ENCODE data around the gene COX6B1. TPM values are rescaled to one million over a fixed set of nuclear protein-coding genes. Genes with fewer than 3 reads are reported as not detected.

COX6B1 gene
- polyA plus RNA-seq, 1 of the 3 experiments (the other 2 are of a cell fraction), result 826 TPM

DNA sequence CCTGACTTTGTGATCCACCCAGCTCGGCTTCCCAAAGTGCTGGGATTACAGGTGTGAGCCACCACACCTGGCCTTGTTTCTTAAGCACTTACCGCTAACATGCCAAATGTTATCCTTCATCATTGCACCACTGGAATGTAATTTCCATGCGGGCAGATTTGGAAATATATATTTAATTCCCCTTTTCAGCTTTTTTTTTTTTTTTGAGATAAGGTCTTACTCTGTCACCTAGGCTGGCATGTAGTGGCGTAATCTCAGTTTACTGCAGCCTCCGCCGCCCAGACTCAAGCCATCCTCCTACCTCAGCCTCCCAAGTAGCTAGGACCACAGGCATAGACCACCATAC is 13.8 kb downstream of the COX6B1 start (continued):
- no peak for TF ChIP-seq FOXJ3 (CRISPR knock-in tag; IDR thresholded peaks at IDR 0.05)
- TF ChIP-seq GATA2 (CRISPR knock-in tag; IDR thresholded peaks at IDR 0.05), result no peak
- no peak for TF ChIP-seq FOXM1 (IDR thresholded peaks at IDR 0.05; ENCODE audit: low read depth)
- no peak for TF ChIP-seq RXRA (IDR thresholded peaks at IDR 0.05; ENCODE audit: borderline replicate concordance, low read depth)

GRCh38 chr19:35663981-35664380 is 15.9 kb downstream of the COX6B1 start:
- ChIA-PET CTCF (interaction anchor here (0.7 kb wide), 1 partner anchor 16 kb away, joined by 3 read pairs; the partner anchor contains the start of gene COX6B1), POLR2A (interaction anchor here (1.1 kb wide), 1 partner anchor 16 kb away, joined by 3 read pairs; the partner anchor contains the start of gene COX6B1)
- Histone ChIP-seq H3K9me2 (no peaks in the 10 kb centered on the region), H2AFZ (ENCODE audit: low read depth) (no peak overlapping the region), H4K20me1 (ENCODE audit: insufficient read depth) (no peaks in the 10 kb centered on the region), H3K36me3 (replicated peaks in 1 of 2; ENCODE audit: control insufficient read depth in 1 of 2, insufficient read depth in 2 of 2, low read length in 1 of 2) (peaks cover 0 to 3% of the 10 kb centered on the region in 2 experiments), H3K4me3 (ENCODE audit: low read depth in 2 of 2, low read length in 1 of 2) (no peak overlapping the region), H3K27ac (ENCODE audit: low read depth in 2 of 2, low read length in 1 of 2) (no peak overlapping the region), H3F3A (replicated peaks; ENCODE audit: insufficient read depth) (no peaks in the 10 kb centered on the region), H3K4me2 (no peak overlapping the region), H3K4me1 (ENCODE audit: control insufficient read depth in 1 of 2, insufficient read depth in 2 of 2, low read depth in 1 of 2, low read length in 1 of 2) (no peaks in the 10 kb centered on the region), H3K9ac (no peak overlapping the region), H3K9me3 (no peaks in the 10 kb centered on the region), H3K27me3 (ENCODE audit: insufficient read depth) (peaks cover 5% of the 10 kb centered on the region; the same call in 1 of the 2 replicates), H3K79me2 (ENCODE audit: insufficient read depth) (no peaks in the 10 kb centered on the region)
- TF ChIP-seq JUND (IDR thresholded peaks at IDR 0.05) (no peak), ELF1 (IDR thresholded peaks at IDR 0.05) (no peak)
- no peak for DNase-seq
- WGBS (ENCODE audit: low lambda C conversion rate), result 62% methylated on average over 3 of the region's 3 CpGs

GRCh38 chr19:35665157-35665556 is 17.0 kb downstream of the COX6B1 start:
- Histone ChIP-seq H4K20me1 (ENCODE audit: insufficient read depth) (no peaks in the 10 kb centered on the region), H3K79me2 (ENCODE audit: insufficient read depth) (no peaks in the 10 kb centered on the region), H2AFZ (ENCODE audit: low read depth) (no peak overlapping the region), H3K36me3 (replicated peaks in 1 of 2; ENCODE audit: control insufficient read depth in 1 of 2, insufficient read depth in 2 of 2, low read length in 1 of 2) (no peaks in the 10 kb centered on the region), H3K4me3 (ENCODE audit: low read depth in 2 of 2, low read length in 1 of 2) (no peak overlapping the region), H3F3A (replicated peaks; ENCODE audit: insufficient read depth) (no peaks in the 10 kb centered on the region), H3K4me2 (no peak overlapping the region), H3K9me2 (no peaks in the 10 kb centered on the region), H3K9me3 (no peaks in the 10 kb centered on the region), H3K27ac (ENCODE audit: low read depth in 2 of 2, low read length in 1 of 2) (no peak overlapping the region), H3K27me3 (ENCODE audit: insufficient read depth) (peaks cover 16% of the 10 kb centered on the region; the same call in 1 of the 2 replicates), H3K9ac (no peak overlapping the region), H3K4me1 (ENCODE audit: control insufficient read depth in 1 of 2, insufficient read depth in 2 of 2, low read depth in 1 of 2, low read length in 1 of 2) (no peaks in the 10 kb centered on the region)
- TF ChIP-seq TEAD4 (IDR thresholded peaks at IDR 0.05; ENCODE audit: borderline replicate concordance, insufficient read depth) (no peak), RFX5 (IDR thresholded peaks at IDR 0.05; ENCODE audit: low read length) (no peak), MEF2A (IDR thresholded peaks at IDR 0.05; ENCODE audit: borderline replicate concordance, low read depth) (no peak), FOXM1 (IDR thresholded peaks at IDR 0.05; ENCODE audit: low read depth) (no peak), RAD21 (IDR thresholded peaks at IDR 0.05; ENCODE audit: low read length) (no peak), FOSL2 (IDR thresholded peaks at IDR 0.05; ENCODE audit: borderline replicate concordance, low read depth) (no peak), NFIC (IDR thresholded peaks at IDR 0.05; ENCODE audit: borderline replicate concordance) (no peak), PBX3 (IDR thresholded peaks at IDR 0.05) (no peak)
- TF ChIP-seq, protein P1, sequence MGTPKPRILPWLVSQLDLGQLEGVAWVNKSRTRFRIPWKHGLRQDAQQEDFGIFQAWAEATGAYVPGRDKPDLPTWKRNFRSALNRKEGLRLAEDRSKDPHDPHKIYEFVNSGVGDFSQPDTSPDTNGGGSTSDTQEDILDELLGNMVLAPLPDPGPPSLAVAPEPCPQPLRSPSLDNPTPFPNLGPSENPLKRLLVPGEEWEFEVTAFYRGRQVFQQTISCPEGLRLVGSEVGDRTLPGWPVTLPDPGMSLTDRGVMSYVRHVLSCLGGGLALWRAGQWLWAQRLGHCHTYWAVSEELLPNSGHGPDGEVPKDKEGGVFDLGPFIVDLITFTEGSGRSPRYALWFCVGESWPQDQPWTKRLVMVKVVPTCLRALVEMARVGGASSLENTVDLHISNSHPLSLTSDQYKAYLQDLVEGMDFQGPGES (IDR thresholded peaks at IDR 0.05; ENCODE audit: low read depth, low read length), result no peak
- TF ChIP-seq, protein P2, sequence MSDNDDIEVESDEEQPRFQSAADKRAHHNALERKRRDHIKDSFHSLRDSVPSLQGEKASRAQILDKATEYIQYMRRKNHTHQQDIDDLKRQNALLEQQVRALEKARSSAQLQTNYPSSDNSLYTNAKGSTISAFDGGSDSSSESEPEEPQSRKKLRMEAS (IDR thresholded peaks at IDR 0.05; ENCODE audit: low read depth), result no peak
- TF ChIP-seq, protein P3, sequence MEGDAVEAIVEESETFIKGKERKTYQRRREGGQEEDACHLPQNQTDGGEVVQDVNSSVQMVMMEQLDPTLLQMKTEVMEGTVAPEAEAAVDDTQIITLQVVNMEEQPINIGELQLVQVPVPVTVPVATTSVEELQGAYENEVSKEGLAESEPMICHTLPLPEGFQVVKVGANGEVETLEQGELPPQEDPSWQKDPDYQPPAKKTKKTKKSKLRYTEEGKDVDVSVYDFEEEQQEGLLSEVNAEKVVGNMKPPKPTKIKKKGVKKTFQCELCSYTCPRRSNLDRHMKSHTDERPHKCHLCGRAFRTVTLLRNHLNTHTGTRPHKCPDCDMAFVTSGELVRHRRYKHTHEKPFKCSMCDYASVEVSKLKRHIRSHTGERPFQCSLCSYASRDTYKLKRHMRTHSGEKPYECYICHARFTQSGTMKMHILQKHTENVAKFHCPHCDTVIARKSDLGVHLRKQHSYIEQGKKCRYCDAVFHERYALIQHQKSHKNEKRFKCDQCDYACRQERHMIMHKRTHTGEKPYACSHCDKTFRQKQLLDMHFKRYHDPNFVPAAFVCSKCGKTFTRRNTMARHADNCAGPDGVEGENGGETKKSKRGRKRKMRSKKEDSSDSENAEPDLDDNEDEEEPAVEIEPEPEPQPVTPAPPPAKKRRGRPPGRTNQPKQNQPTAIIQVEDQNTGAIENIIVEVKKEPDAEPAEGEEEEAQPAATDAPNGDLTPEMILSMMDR (IDR thresholded peaks at IDR 0.05), result no peak
- POLR2A ChIA-PET, result interaction anchor here (1.1 kb wide), 1 partner anchor 17 kb away, joined by 3 read pairs; the partner anchor contains the start of gene COX6B1
- CTCF ChIA-PET, result no interaction called here
- DNase-seq, result no peak
- 91% methylated on average over 24 of the region's 24 CpGs for WGBS (ENCODE audit: low lambda C conversion rate)

Data from SK-N-SH (cell line).